Cardiac muscle cell (in vitro differentiated cells and primary cell): Measurements from ENCODE around the gene CHGA. TPM values are rescaled to one million over a fixed set of nuclear protein-coding genes. Genes with fewer than 3 reads are reported as not detected.

ENCODE experiments used
- DNase-seq, 2 donors: peaks; one replicate each; pipeline versions ENCODE4 v3.0.0 to v3.0.0-alpha.2; 2010 to 2017; ENCODE audit warnings: low read depth in 1 of 2, low spot score in 1 of 2
- H3K27ac ChIP-seq: fragments of 200-600 bp; sonication (generic); 2 replicates; pipeline ENCODE4 v1.5.1; 2016
- H3K27me3 ChIP-seq: fragments of 200-600 bp; sonication (generic); 2 replicates; pipeline ENCODE4 v1.6.0; 2016; ENCODE audit warnings: control low read depth
- H3K36me3 ChIP-seq: fragments of 200-600 bp; sonication (generic); 2 replicates; pipeline ENCODE4 v1.5.1; 2016; ENCODE audit warnings: control low read depth
- H3K4me1 ChIP-seq: fragments of 200-600 bp; sonication (generic); 2 replicates; pipeline ENCODE4 v1.8.1; 2017; ENCODE audit warnings: low read depth, mild to moderate bottlenecking, mixed run types
- H3K4me3 ChIP-seq: fragments of 200-600 bp; sonication (generic); 2 replicates; pipeline ENCODE4 v1.5.1; 2016; ENCODE audit warnings: mild to moderate bottlenecking
- H3K9me3 ChIP-seq: fragments of 200-600 bp; sonication (generic); 2 replicates; pipeline ENCODE4 v1.5.1; 2017; ENCODE audit warnings: low read depth, mild to moderate bottlenecking, control low read depth
- CTCF ChIP-seq: IDR thresholded peaks from 2 replicates; pipeline ENCODE4 v1.5.1; 2012; ENCODE audit warnings: low read depth, mild to moderate bottlenecking, low read length
- polyA plus RNA-seq: library from polyadenylated mRNA; unstranded; fragments of >200 nt; fragmentation: Nextera tagmentation; extraction: Ambion mirVana; gene quantifications from 2 replicates; pipeline ENCODE4 v1.2.1, GENCODE V29; 2016
- total RNA-seq: library from RNA; depleted of rRNA; stranded (reverse); fragments of >200 nt; gene quantifications from 2 replicates; pipeline ENCODE4 v1.2.3, GENCODE V29; 2016

Gene CHGA
- total and polyA plus RNA-seq, 2 experiments from 2014 or later, result 0.73 TPM; not detected in 1

DNA sequence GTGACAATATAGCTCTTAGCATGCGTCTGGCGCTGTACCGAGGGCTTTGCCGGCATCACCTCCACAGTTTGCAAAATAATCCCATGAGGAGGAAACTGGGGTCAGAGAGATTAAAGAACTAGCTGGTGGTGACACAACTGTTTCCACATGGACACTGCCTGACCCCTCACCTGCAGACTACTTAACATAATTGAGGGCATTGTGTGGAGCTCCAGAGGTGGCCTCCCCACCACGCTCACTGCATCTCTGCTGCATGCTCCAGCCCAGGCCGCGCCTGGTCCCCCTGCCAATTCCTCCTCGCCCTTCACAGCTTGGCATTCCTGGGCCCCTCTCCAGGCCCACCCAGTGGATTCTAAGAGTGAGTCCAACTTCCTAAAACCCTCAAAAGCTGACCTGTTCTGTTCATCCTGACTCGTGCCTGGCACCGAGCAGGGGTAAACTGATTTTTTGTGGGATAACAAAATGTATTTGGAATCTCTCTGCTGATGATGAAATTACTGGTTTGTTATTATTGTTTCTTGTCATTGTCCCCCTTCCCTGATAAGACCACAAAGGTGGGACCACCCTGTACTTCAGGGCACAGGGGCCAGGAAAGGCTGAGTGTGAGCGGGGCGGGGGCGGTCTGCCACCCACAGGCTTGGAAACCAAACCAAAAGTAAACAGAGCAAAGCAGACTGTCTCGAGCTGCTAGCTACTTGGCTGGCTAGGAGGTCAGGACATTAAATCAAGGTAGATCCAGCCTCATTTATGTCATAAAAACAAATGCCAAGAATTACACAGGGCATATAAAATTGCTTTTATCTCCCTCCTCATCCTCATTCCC is 40.6 kb downstream of the CHGA start:
- no peaks in the 10 kb centered on the region for H3K36me3 ChIP-seq
- H3K4me3 ChIP-seq, result no peak overlapping the region
- peaks cover 15% of the 10 kb centered on the region for H3K4me1 ChIP-seq
- no peaks in the 10 kb centered on the region for H3K27me3 ChIP-seq
- no peaks in the 10 kb centered on the region for H3K9me3 ChIP-seq
- no peak for DNase-seq
- H3K27ac ChIP-seq, result peak overlapping the region; percentile 58
- no peak for TF ChIP-seq CTCF

DNA sequence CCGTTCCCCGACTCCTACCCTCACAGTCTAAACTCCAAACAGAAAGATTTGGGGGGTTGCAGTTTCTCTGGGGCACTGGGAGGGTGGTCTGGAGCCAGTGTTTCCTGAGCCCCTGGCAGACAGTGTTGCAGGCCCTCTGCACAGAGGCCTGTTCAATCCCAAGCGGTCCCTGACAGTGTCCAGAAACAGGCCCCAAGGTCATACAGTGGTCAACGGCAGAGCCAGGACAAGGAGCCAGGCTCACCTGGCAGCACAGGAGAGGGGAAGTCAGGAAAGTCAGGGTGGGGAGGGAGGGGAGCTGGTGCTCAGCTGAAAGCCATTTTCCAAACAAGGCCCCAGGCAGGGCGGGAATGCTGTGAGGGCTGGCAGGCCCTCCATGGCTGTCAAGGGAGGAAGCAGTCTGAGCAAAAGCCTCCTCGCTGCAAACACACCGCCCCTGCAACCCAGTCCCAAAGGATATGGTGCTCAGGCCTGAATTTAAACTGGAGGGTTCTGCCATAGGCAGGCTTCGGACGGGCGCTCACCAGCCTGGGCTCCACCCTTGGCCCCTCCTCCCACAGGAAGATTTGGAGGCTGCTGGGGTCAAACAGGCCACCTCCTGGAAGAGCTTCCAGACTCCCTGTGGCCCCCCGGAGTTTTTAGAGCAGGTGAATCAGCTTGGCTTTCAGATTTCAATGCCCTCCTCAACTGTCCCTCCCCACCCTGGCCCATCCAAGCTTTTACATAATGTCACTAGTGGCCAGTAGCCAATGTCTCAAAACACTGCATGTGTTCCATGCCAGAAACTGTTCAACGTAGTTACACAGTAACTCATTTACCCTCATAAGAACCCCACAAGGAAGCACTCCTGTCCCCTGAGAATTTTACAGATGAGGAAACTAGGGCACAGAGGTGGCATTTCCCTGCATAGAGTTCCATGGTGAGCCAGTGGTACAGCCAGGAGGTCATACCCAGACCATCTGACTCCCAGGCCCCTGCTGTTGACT is 41.5 kb downstream of the CHGA start:
- H3K4me3 ChIP-seq, result no peak overlapping the region
- H3K27ac ChIP-seq, result peak overlapping the region; percentile 58
- H3K4me1 ChIP-seq, result peaks cover 15% of the 10 kb centered on the region
- no peak for TF ChIP-seq CTCF
- H3K27me3 ChIP-seq, result no peaks in the 10 kb centered on the region
- no peaks in the 10 kb centered on the region for H3K9me3 ChIP-seq
- DNase-seq, result peak in 1 of 2 donors; percentile 65
- H3K36me3 ChIP-seq, result no peaks in the 10 kb centered on the region

GRCh38 chr14:92965281-92965680 is 42.3 kb downstream of the CHGA start:
- TF ChIP-seq CTCF, result no peak
- no peak for DNase-seq
- Histone ChIP-seq H3K4me3 (no peak overlapping the region), H3K4me1 (peaks cover 15% of the 10 kb centered on the region), H3K36me3 (no peaks in the 10 kb centered on the region), H3K9me3 (no peaks in the 10 kb centered on the region), H3K27me3 (no peaks in the 10 kb centered on the region), H3K27ac (no peak overlapping the region)

GRCh38 chr14:92967346-92967926 is 44.5 kb downstream of the CHGA start:
- Histone ChIP-seq H3K27ac (no peak overlapping the region), H3K4me3 (no peak overlapping the region), H3K36me3 (no peaks in the 10 kb centered on the region), H3K27me3 (no peaks in the 10 kb centered on the region), H3K4me1 (peaks cover 15% of the 10 kb centered on the region), H3K9me3 (no peaks in the 10 kb centered on the region)
- DNase-seq, result peak in 1 of 2 donors; percentile 58
- no peak for TF ChIP-seq CTCF

- no peak overlapping the region for H3K27ac ChIP-seq
- H3K36me3 ChIP-seq, result no peaks in the 10 kb centered on the region
- H3K27me3 ChIP-seq, result no peaks in the 10 kb centered on the region
- no peak overlapping the region for H3K4me3 ChIP-seq
- H3K9me3 ChIP-seq, result no peaks in the 10 kb centered on the region
- peaks cover 13% of the 10 kb centered on the region for H3K4me1 ChIP-seq
- no peak for TF ChIP-seq CTCF
- no peak for DNase-seq
Measured at GRCh38 chr14:92968291-92969020, 45.5 kb downstream of the CHGA start.
